Measurements from ENCODE around the gene HDAC10. TPM values are rescaled to one million over a fixed set of nuclear protein-coding genes. Genes with fewer than 3 reads are reported as not detected.

The HDAC10 gene
- total and polyA plus RNA-seq, 3 donors from 2014 or later: 13.5 to 33.1 (median 32.1) TPM

GRCh38 chr22:50251477-50252081 is 514 bp upstream of the HDAC10 start:
- intact Hi-C loops (cut with DNase I; ENCODE audit: low total_unique reads): no loop called here
- WGBS, 2 donors: 8 to 26% methylated on average over 10 to 36 of the region's 36 CpGs
- peaks cover 11% of the 10 kb centered on the region for H3K4me1 ChIP-seq

GRCh38 chr22:50250249-50250554 is 863 bp downstream of the HDAC10 start:
- peak overlapping the region in 1 of 2 donors; percentile 69 for H3K4me3 ChIP-seq
- intact Hi-C loops (cut with DNase I; ENCODE audit: low total_unique reads): no loop called here
- DNase-seq: no peak
- TF ChIP-seq, protein P1, sequence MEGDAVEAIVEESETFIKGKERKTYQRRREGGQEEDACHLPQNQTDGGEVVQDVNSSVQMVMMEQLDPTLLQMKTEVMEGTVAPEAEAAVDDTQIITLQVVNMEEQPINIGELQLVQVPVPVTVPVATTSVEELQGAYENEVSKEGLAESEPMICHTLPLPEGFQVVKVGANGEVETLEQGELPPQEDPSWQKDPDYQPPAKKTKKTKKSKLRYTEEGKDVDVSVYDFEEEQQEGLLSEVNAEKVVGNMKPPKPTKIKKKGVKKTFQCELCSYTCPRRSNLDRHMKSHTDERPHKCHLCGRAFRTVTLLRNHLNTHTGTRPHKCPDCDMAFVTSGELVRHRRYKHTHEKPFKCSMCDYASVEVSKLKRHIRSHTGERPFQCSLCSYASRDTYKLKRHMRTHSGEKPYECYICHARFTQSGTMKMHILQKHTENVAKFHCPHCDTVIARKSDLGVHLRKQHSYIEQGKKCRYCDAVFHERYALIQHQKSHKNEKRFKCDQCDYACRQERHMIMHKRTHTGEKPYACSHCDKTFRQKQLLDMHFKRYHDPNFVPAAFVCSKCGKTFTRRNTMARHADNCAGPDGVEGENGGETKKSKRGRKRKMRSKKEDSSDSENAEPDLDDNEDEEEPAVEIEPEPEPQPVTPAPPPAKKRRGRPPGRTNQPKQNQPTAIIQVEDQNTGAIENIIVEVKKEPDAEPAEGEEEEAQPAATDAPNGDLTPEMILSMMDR (IDR thresholded peaks at IDR 0.05): no peak
- TF ChIP-seq POLR2A (IDR thresholded peaks at IDR 0.05): no peak
- peaks cover 19% of the 10 kb centered on the region for H3K4me1 ChIP-seq
- no peaks in the 10 kb centered on the region for H3K27me3 ChIP-seq
- no peaks in the 10 kb centered on the region for H3K9me3 ChIP-seq
- H3K36me3 ChIP-seq (ENCODE audit: low read depth, missing control alignments): no peaks in the 10 kb centered on the region
- WGBS, 2 donors: 79 to 90% methylated on average over 4 to 11 of the region's 11 CpGs
- no peak overlapping the region for H3K27ac ChIP-seq

More at GRCh38 chr22:50251477-50252081, 514 bp upstream of the HDAC10 start:
- H3K9me3 ChIP-seq: no peaks in the 10 kb centered on the region
- no peak for TF ChIP-seq POLR2A (IDR thresholded peaks at IDR 0.05)
- TF ChIP-seq, protein P1 (IDR thresholded peaks at IDR 0.05): no peak
- no peaks in the 10 kb centered on the region for H3K36me3 ChIP-seq (ENCODE audit: low read depth, missing control alignments)
- DNase-seq: no peak
- H3K27me3 ChIP-seq: no peaks in the 10 kb centered on the region
- H3K27ac ChIP-seq: peak overlapping the region; percentile 37 to 71
- peak overlapping the region; percentile 62 to 69 for H3K4me3 ChIP-seq

DNA sequence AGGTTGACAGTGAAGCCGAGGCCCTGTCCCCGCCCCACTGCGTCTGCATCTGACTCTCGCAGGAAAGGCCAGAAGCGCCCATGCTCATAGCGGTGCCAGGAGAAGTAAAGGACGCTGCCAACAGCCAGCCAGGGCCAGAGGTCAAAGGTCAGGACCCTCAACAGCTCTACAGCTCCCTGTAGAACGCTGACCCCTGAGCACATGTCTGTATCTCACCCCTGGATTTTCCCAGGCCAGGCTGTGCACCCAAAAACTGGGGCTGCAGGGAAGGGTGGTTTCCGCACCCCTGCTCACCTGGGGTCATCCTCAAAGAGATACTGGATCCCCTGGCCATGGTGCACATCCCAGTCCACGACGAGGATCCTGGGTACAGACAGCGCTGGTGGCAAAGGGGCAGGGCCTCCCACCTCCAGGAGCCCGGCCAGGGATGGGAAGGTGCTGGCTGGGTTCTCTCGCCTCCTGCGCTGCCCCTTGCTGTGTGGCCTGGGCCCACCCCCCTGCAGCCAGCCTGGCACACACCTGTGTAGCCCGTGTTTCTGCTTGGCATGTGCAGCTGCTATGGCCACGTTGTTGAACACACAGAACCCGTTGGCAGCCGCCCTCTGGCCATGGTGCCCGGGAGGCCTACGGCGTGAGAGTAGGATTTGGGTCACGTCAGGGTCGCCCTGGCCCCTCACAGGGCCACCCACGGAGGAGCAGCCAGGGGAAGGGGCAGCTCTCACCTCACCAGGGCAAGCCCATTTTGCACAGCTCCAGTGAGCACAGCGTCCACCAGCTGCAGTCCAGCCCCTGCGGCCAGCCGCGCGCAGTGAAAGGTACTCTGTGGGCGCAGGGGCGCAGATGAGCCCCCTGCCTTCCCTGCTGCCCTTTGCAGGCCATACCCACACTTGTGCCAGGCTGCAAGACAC is 1.5 kb downstream of the HDAC10 start:
- no peak for DNase-seq
- intact Hi-C loops (cut with DNase I; ENCODE audit: low total_unique reads): no loop called here
- H3K27ac ChIP-seq: no peak overlapping the region
- H3K36me3 ChIP-seq (ENCODE audit: low read depth, missing control alignments): no peaks in the 10 kb centered on the region
- peaks cover 19% of the 10 kb centered on the region for H3K4me1 ChIP-seq
- TF ChIP-seq, protein P1 (IDR thresholded peaks at IDR 0.05): no peak
- TF ChIP-seq POLR2A (IDR thresholded peaks at IDR 0.05): no peak
- no peaks in the 10 kb centered on the region for H3K27me3 ChIP-seq
- H3K9me3 ChIP-seq: no peaks in the 10 kb centered on the region
- no peak overlapping the region for H3K4me3 ChIP-seq
- WGBS, 2 donors: 84 to 89% methylated on average over 16 to 32 of the region's 32 CpGs

DNA sequence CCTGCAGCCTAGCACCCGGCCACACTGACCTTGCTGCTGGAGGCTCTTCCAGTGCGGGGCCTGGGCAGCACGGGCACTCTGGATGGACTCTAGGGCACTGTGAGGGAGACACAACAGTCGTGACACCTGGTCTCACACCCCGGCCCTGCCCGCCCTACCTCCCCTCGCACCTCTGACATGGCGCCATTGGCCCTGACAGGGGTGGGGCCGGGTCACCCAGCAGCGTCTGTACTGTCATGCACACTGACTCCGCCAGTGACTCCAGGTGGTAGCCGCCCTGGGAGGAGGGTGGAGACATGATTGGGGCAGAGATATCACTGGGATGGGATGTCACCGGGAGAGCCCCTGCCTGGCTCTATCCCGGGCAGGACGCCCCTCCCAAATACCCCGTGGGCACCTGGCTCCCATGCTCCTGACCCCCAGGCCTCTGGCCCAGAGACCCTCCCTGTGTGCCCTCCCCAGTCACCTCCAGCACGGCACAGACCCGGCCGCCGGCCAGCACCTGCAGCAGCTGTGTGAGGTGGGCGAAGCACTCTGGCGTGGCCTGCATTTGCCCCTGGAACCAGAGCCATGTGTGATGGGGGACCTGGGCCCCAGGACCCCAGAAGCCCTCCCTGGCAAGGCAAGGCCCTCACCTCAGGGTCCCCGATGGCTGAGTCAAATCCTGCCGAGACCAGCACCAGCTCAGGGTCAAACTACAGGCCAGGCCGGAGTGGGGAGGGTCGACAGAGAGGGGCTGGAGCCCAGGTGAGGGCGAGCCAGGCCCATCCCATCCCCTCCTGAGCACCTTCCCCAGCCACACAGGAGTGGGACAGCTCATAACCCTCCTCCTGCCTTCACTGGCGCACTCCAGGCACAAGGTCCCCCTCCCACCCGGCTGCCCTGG is 2.6 kb downstream of the HDAC10 start:
- no peak overlapping the region for H3K4me3 ChIP-seq
- intact Hi-C loops (cut with DNase I; ENCODE audit: low total_unique reads): no loop called here
- no peak for DNase-seq
- H3K27me3 ChIP-seq: no peaks in the 10 kb centered on the region
- no peaks in the 10 kb centered on the region for H3K9me3 ChIP-seq
- WGBS, 2 donors: 89% methylated on average over 28 of the region's 29 CpGs; no CpG with 5 or more reads in 1 of the 2 donors
- TF ChIP-seq, protein P1 (IDR thresholded peaks at IDR 0.05): no peak
- no peak for TF ChIP-seq POLR2A (IDR thresholded peaks at IDR 0.05)
- H3K27ac ChIP-seq: no peak overlapping the region
- H3K36me3 ChIP-seq (ENCODE audit: low read depth, missing control alignments): no peaks in the 10 kb centered on the region
- peaks cover 22% of the 10 kb centered on the region for H3K4me1 ChIP-seq
